Measurements from ENCODE around the gene ANKMY1. TPM values are rescaled to one million over a fixed set of nuclear protein-coding genes. Genes with fewer than 3 reads are reported as not detected.

ANKMY1 gene
- total RNA-seq, 4 donors from 2014 or later, result 15.1 to 64.0 (median 27.5) TPM

GRCh38 chr2:240452462-240453256 is 105.1 kb downstream of the ANKMY1 start:
- Histone ChIP-seq H3K4me3 (peak overlapping the region; percentile 42 to 54 (median 52)), H3K36me3 (no peaks in the 10 kb centered on the region), H3K4me1 (peaks cover 6 to 30% (median 21%) of the 10 kb centered on the region in 4 donors), H3K27ac (no peak overlapping the region), H3K27me3 (peaks cover 65% of the 10 kb centered on the region), H3K9me3 (no peaks in the 10 kb centered on the region)
- in situ Hi-C loops (cut with MboI; ENCODE audit: low pct_ligation_motif_present in 1 of 4, low pct_unique_long_range_greater_than_20kb in 1 of 4, low sequenced_read_pairs in 3 of 4) (no loop called here), intact Hi-C loops (cut with DNase I; ENCODE audit: low total_unique reads) (no loop called here)
- TF ChIP-seq CTCF (IDR thresholded peaks at IDR 0.05) (no peak), POLR2A (IDR thresholded peaks at IDR 0.05) (no peak), EP300 (IDR thresholded peaks at IDR 0.05; ENCODE audit: low read depth) (no peak), POLR2AphosphoS5 (IDR thresholded peaks at IDR 0.05) (no peak)
- DNase-seq, result peak; percentile 68
- WGBS, 2 donors (ENCODE audit: low coverage in 1 of 2), result 2% methylated on average over 49 of the region's 103 CpGs; no CpG with 5 or more reads in 1 of the 2 donors

- H3K4me3 ChIP-seq, result peak overlapping the region; percentile 34 to 54 (median 48)
- intact Hi-C loops (cut with DNase I; ENCODE audit: low total_unique reads) (no loop called here), in situ Hi-C loops (cut with MboI; ENCODE audit: low pct_ligation_motif_present in 1 of 4, low pct_unique_long_range_greater_than_20kb in 1 of 4, low sequenced_read_pairs in 3 of 4) (no loop called here)
- no peak for DNase-seq
- H3K27me3 ChIP-seq, result peaks cover 64% of the 10 kb centered on the region
- H3K27ac ChIP-seq, result no peak overlapping the region
- TF ChIP-seq CTCF (IDR thresholded peaks at IDR 0.05) (no peak), POLR2AphosphoS5 (IDR thresholded peaks at IDR 0.05) (no peak), POLR2A (IDR thresholded peaks at IDR 0.05) (no peak), EP300 (IDR thresholded peaks at IDR 0.05; ENCODE audit: low read depth) (no peak)
- H3K36me3 ChIP-seq, result no peaks in the 10 kb centered on the region
- no peaks in the 10 kb centered on the region for H3K9me3 ChIP-seq
- WGBS, 2 donors (ENCODE audit: low coverage in 1 of 2), result 55% methylated on average over 13 of the region's 20 CpGs; no CpG with 5 or more reads in 1 of the 2 donors
- H3K4me1 ChIP-seq, result peaks cover 6 to 25% (median 19%) of the 10 kb centered on the region in 4 donors
These were observed 105.9 kb downstream of the ANKMY1 start for GRCh38 chr2:240451791-240452461.

- in situ Hi-C loops (cut with MboI; ENCODE audit: low pct_ligation_motif_present in 1 of 4, low pct_unique_long_range_greater_than_20kb in 1 of 4, low sequenced_read_pairs in 3 of 4), result no loop called here
- DNase-seq, result no peak
These were observed 106.6 kb downstream of the ANKMY1 start for GRCh38 chr2:240451108-240451611.

More at GRCh38 chr2:240451108-240451611, 106.6 kb downstream of the ANKMY1 start:
- intact Hi-C loops (cut with DNase I; ENCODE audit: low total_unique reads), result no loop called here
- Histone ChIP-seq H3K4me1 (peaks cover 6 to 22% (median 15%) of the 10 kb centered on the region in 4 donors), H3K27me3 (peaks cover 56% of the 10 kb centered on the region), H3K4me3 (no peak overlapping the region), H3K9me3 (no peaks in the 10 kb centered on the region), H3K36me3 (no peaks in the 10 kb centered on the region), H3K27ac (no peak overlapping the region)
- 86% methylated on average over 12 of the region's 13 CpGs; no CpG with 5 or more reads in 1 of the 2 donors for WGBS, 2 donors (ENCODE audit: low coverage in 1 of 2)
- TF ChIP-seq EP300 (IDR thresholded peaks at IDR 0.05; ENCODE audit: low read depth) (no peak), CTCF (IDR thresholded peaks at IDR 0.05) (no peak), POLR2AphosphoS5 (IDR thresholded peaks at IDR 0.05) (no peak), POLR2A (IDR thresholded peaks at IDR 0.05) (no peak)
